HepG2 (cell line): ENCODE data around the gene PLEKHA6. TPM values are rescaled to one million over a fixed set of nuclear protein-coding genes. Genes with fewer than 3 reads are reported as not detected.

Source experiments
- ARHGAP35 ChIP-seq: sonication (generic); formaldehyde crosslinking; IDR thresholded peaks from 2 replicates; pipeline ENCODE4 v1.9.0; 2022; ENCODE audit warnings: mild to moderate bottlenecking, inconsistent platforms, moderate library complexity, missing genetic modification reagents, borderline replicate concordance
- BRCA1 ChIP-seq: sonication (generic); formaldehyde crosslinking; IDR thresholded peaks from 2 replicates; pipeline ENCODE4 v1.4.0; 2020; ENCODE audit warnings: missing genetic modification reagents
- FOXP1 ChIP-seq, 2 experiments: fragments of 450-650 bp in 1 of 2; IDR thresholded peaks; 2 replicates each; pipeline ENCODE4 v1.6.1; 2017 to 2018; ENCODE audit warnings: antibody characterized with exemption in 1 of 2
- GATA4 ChIP-seq: sonication (generic); IDR thresholded peaks from 2 replicates; pipeline ENCODE4 v1.6.1; 2016; ENCODE audit warnings: antibody characterized with exemption, low read depth, borderline replicate concordance
- GATAD2A ChIP-seq: IDR thresholded peaks from 2 replicates; pipeline ENCODE4 v1.6.1; 2016
- HHEX ChIP-seq: IDR thresholded peaks from 2 replicates; pipeline ENCODE4 v1.6.1; 2016; ENCODE audit warnings: control low read depth
- HOXA7 ChIP-seq: sonication (generic); formaldehyde crosslinking; IDR thresholded peaks from 2 replicates; pipeline ENCODE4 v1.8.1; 2022; ENCODE audit warnings: mild to moderate bottlenecking, missing genetic modification reagents, moderate library complexity
- NKX3-1 ChIP-seq: sonication (generic); formaldehyde crosslinking; IDR thresholded peaks from 2 replicates; pipeline ENCODE4 v1.5.0; 2020; ENCODE audit warnings: missing genetic modification reagents
- NR1H2 ChIP-seq: sonication (generic); formaldehyde crosslinking; IDR thresholded peaks from 2 replicates; pipeline ENCODE4 v1.8.1; 2022; ENCODE audit warnings: low read depth, missing genetic modification reagents, borderline replicate concordance
- PCBP1 ChIP-seq: fragments of 200-400 bp; formaldehyde crosslinking; IDR thresholded peaks from 2 replicates; pipeline ENCODE4 v1.6.1; 2017; ENCODE audit warnings: mild to moderate bottlenecking, low read depth, low read length, borderline replicate concordance
- PITX1 ChIP-seq: sonication (generic); formaldehyde crosslinking; IDR thresholded peaks from 2 replicates; pipeline ENCODE4 v1.5.1; 2020; ENCODE audit warnings: mild to moderate bottlenecking, missing genetic modification reagents
- SIX1 ChIP-seq: sonication (generic); formaldehyde crosslinking; IDR thresholded peaks from 2 replicates; pipeline ENCODE4 v1.4.0; 2020; ENCODE audit warnings: missing genetic modification reagents, borderline replicate concordance
- SMYD3 ChIP-seq: sonication (generic); formaldehyde crosslinking; IDR thresholded peaks from 2 replicates; pipeline ENCODE4 v1.8.1; 2023; ENCODE audit warnings: mild to moderate bottlenecking, missing genetic modification reagents
- SNRNP70 ChIP-seq: fragments of 200-400 bp; formaldehyde crosslinking; IDR thresholded peaks from 2 replicates; pipeline ENCODE4 v1.6.1; 2017; ENCODE audit warnings: mild to moderate bottlenecking, low read depth, low read length, moderate library complexity
- TFDP1 ChIP-seq: IDR thresholded peaks from 2 replicates; pipeline ENCODE4 v1.6.1; 2016; ENCODE audit warnings: missing compliant biosample characterization, missing genetic modification reagents, borderline replicate concordance
- THYN1 ChIP-seq: sonication (generic); formaldehyde crosslinking; IDR thresholded peaks from 2 replicates; pipeline ENCODE4 v1.8.1; 2023; ENCODE audit warnings: low read depth, mild to moderate bottlenecking, moderate library complexity, missing genetic modification reagents, borderline replicate concordance
- ZNF260 ChIP-seq: sonication (generic); formaldehyde crosslinking; IDR thresholded peaks from 2 replicates; pipeline ENCODE4 v1.4.0; 2020; ENCODE audit warnings: missing genetic modification reagents, low read depth, mild to moderate bottlenecking, borderline replicate concordance
- ZNF432 ChIP-seq: sonication (generic); formaldehyde crosslinking; IDR thresholded peaks from 2 replicates; pipeline ENCODE4 v1.5.0; 2020; ENCODE audit warnings: missing genetic modification reagents, mild to moderate bottlenecking, borderline replicate concordance
- ZNF605 ChIP-seq: sonication (generic); formaldehyde crosslinking; IDR thresholded peaks from 2 replicates; pipeline ENCODE4 v1.8.0; 2022; ENCODE audit warnings: mild to moderate bottlenecking, missing genetic modification reagents
- ZNF724P ChIP-seq: sonication (generic); formaldehyde crosslinking; IDR thresholded peaks from 2 replicates; pipeline ENCODE4 v1.8.0; 2022; ENCODE audit warnings: missing genetic modification reagents, borderline replicate concordance
- ZNF737 ChIP-seq: sonication (generic); formaldehyde crosslinking; IDR thresholded peaks from 2 replicates; pipeline ENCODE4 v1.5.0; 2020; ENCODE audit warnings: missing genetic modification reagents, mild to moderate bottlenecking, borderline replicate concordance
- ZNF800 ChIP-seq: sonication (generic); formaldehyde crosslinking; IDR thresholded peaks from 2 replicates; pipeline ENCODE4 v1.4.0; 2020; ENCODE audit warnings: missing genetic modification reagents
- polyA plus RNA-seq, 8 experiments: library from polyadenylated mRNA; depleted of rRNA in 3 of 8; stranded (reverse) in 7 of 8; unstranded in 1 of 8; fragments of >200 nt; fragmentation: Illumina TruSeq in 4 of 8; extraction: Trizol in 4 of 8; gene quantifications; 2 replicates each; pipeline versions ENCODE4 v1.2.1 to v1.2.3, GENCODE V29; 2011 to 2016; ENCODE audit warnings: low read depth in 4 of 8, missing spikeins in 1 of 8, mixed read lengths in 1 of 8; ENCODE audit not compliant: insufficient read depth in 1 of 8
- total RNA-seq, 5 experiments: library from RNA; depleted of rRNA; stranded (reverse); fragments of >200 nt; fragmentation: Illumina TruSeq; extraction: Trizol; gene quantifications; 2 replicates each; pipeline ENCODE4 v1.2.3, GENCODE V29; 2016; ENCODE audit warnings: low read depth in 1 of 5
- TF ChIP-seq, protein P1 (sequence below): sonication (generic); formaldehyde crosslinking; IDR thresholded peaks from 2 replicates; pipeline ENCODE4 v1.4.0; 2020; ENCODE audit warnings: low read depth, mild to moderate bottlenecking, missing genetic modification reagents
- TF ChIP-seq, protein P2 (sequence below): sonication (generic); formaldehyde crosslinking; IDR thresholded peaks from 2 replicates; pipeline ENCODE4 v1.8.0; 2022; ENCODE audit warnings: mild to moderate bottlenecking, missing genetic modification reagents, borderline replicate concordance

The PLEKHA6 gene
- total and polyA plus RNA-seq, 2 of the 13 experiments (the other 11 are each of a cell fraction or from before 2014, with no cell fraction given), result 5.3 to 11.4 TPM

- TF ChIP-seq, protein P1, sequence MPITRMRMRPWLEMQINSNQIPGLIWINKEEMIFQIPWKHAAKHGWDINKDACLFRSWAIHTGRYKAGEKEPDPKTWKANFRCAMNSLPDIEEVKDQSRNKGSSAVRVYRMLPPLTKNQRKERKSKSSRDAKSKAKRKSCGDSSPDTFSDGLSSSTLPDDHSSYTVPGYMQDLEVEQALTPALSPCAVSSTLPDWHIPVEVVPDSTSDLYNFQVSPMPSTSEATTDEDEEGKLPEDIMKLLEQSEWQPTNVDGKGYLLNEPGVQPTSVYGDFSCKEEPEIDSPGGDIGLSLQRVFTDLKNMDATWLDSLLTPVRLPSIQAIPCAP (CRISPR knock-in tag), result no peak
- TF ChIP-seq FOXP1 (IDR thresholded peaks at IDR 0.05) (0 out of 2 replicates have a peak, but pooled peaks have one; percentile 27), FOXP1 (CRISPR knock-in tag; IDR thresholded peaks at IDR 0.05) (peak; percentile 85), THYN1 (no peak), ZNF800 (no peak), ZNF724P (CRISPR knock-in tag) (no peak), SNRNP70 (no peak), BRCA1 (CRISPR knock-in tag) (no peak), GATA4 (no peak; the same call in 1 of the 2 replicates), GATAD2A (CRISPR knock-in tag) (peak; percentile 95), NR1H2 (CRISPR knock-in tag) (no peak), NKX3-1 (CRISPR knock-in tag) (no peak), ZNF605 (CRISPR knock-in tag) (peak; percentile 82), SMYD3 (CRISPR knock-in tag) (no peak), HOXA7 (CRISPR knock-in tag) (no peak), PCBP1 (no peak), TFDP1 (CRISPR knock-in tag) (peak; percentile 40; the same call in 1 of the 2 replicates), SIX1 (CRISPR knock-in tag) (no peak), ARHGAP35 (CRISPR knock-in tag) (peak; percentile 35; the same call in 1 of the 2 replicates), PITX1 (peak; percentile 55), ZNF260 (CRISPR knock-in tag) (no peak), ZNF737 (no peak), HHEX (no peak), ZNF432 (CRISPR knock-in tag) (no peak)
- TF ChIP-seq, protein P2, sequence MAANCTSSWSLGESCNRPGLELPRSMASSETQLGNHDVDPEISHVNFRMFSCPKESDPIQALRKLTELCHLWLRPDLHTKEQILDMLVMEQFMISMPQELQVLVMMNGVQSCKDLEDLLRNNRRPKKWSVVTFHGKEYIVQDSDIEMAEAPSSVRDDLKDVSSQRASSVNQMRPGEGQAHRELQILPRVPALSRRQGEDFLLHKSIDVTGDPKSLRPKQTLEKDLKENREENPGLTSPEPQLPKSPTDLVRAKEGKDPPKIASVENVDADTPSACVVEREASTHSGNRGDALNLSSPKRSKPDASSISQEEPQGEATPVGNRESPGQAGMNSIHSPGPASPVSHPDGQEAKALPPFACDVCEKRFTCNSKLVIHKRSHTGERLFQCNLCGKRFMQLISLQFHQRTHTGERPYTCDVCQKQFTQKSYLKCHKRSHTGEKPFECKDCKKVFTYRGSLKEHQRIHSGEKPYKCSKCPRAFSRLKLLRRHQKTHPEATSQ (CRISPR knock-in tag), result no peak
Measured at GRCh38 chr1:204254031-204254661, 105.6 kb downstream of the PLEKHA6 start (continued).
